ENCODE data around the gene TMBIM1.

TMBIM1 gene

GRCh38 chr2:218307415-218308090 lies 15.2 kb upstream of the TMBIM1 start:
- no peaks in the 10 kb centered on the region for H3K36me3 ChIP-seq (ENCODE audit: control insufficient read depth, insufficient read depth, low read length)
- no peak for TF ChIP-seq CTCF (IDR thresholded peaks at IDR 0.05; ENCODE audit: insufficient read depth, low read length, poor library complexity, severe bottlenecking)
- no peak for DNase-seq (ENCODE audit: extremely low read depth, insufficient read length)
- H3K27me3 ChIP-seq (replicated peaks; ENCODE audit: control insufficient read depth, insufficient read depth, low read length) = no peaks in the 10 kb centered on the region
- H3K4me3 ChIP-seq (replicated peaks; ENCODE audit: low read depth, low read length) = no peak overlapping the region

- TF ChIP-seq CTCF (IDR thresholded peaks at IDR 0.05; ENCODE audit: insufficient read depth, low read length, poor library complexity, severe bottlenecking) = no peak
- H3K4me3 ChIP-seq (replicated peaks; ENCODE audit: low read depth, low read length) = no peak overlapping the region
- DNase-seq (ENCODE audit: extremely low read depth, insufficient read length) = no peak
These were observed 14.0 kb upstream of the TMBIM1 start for GRCh38 chr2:218306184-218306920.

GRCh38 chr2:218305383-218305782 lies 13.1 kb upstream of the TMBIM1 start:
- H3K36me3 ChIP-seq (ENCODE audit: control insufficient read depth, insufficient read depth, low read length) = no peaks in the 10 kb centered on the region
- H3K4me3 ChIP-seq (replicated peaks; ENCODE audit: low read depth, low read length) = no peak overlapping the region
- no peak for TF ChIP-seq CTCF (IDR thresholded peaks at IDR 0.05; ENCODE audit: insufficient read depth, low read length, poor library complexity, severe bottlenecking)

More at GRCh38 chr2:218306184-218306920, 14.0 kb upstream of the TMBIM1 start:
- H3K36me3 ChIP-seq (ENCODE audit: control insufficient read depth, insufficient read depth, low read length) = no peaks in the 10 kb centered on the region
- no peaks in the 10 kb centered on the region for H3K27me3 ChIP-seq (replicated peaks; ENCODE audit: control insufficient read depth, insufficient read depth, low read length)

GRCh38 chr2:218301176-218301819 lies 9.0 kb upstream of the TMBIM1 start:
- Histone ChIP-seq H3K4me3 (replicated peaks; ENCODE audit: low read depth, low read length) (no peak overlapping the region), H3K36me3 (ENCODE audit: control insufficient read depth, insufficient read depth, low read length) (no peaks in the 10 kb centered on the region), H3K27me3 (replicated peaks; ENCODE audit: control insufficient read depth, insufficient read depth, low read length) (no peaks in the 10 kb centered on the region)
- peak; percentile 88 for TF ChIP-seq CTCF (IDR thresholded peaks at IDR 0.05; ENCODE audit: insufficient read depth, low read length, poor library complexity, severe bottlenecking)
- peak; percentile 71 for DNase-seq (ENCODE audit: extremely low read depth, insufficient read length)

More at GRCh38 chr2:218305383-218305782, 13.1 kb upstream of the TMBIM1 start:
- H3K27me3 ChIP-seq (replicated peaks; ENCODE audit: control insufficient read depth, insufficient read depth, low read length) = no peaks in the 10 kb centered on the region
- no peak for DNase-seq (ENCODE audit: extremely low read depth, insufficient read length)

GRCh38 chr2:218300141-218300540 lies 7.8 kb upstream of the TMBIM1 start:
- Histone ChIP-seq H3K27me3 (replicated peaks; ENCODE audit: control insufficient read depth, insufficient read depth, low read length) (no peaks in the 10 kb centered on the region), H3K4me3 (replicated peaks; ENCODE audit: low read depth, low read length) (no peak overlapping the region), H3K36me3 (ENCODE audit: control insufficient read depth, insufficient read depth, low read length) (no peaks in the 10 kb centered on the region)
- TF ChIP-seq CTCF (IDR thresholded peaks at IDR 0.05; ENCODE audit: insufficient read depth, low read length, poor library complexity, severe bottlenecking) = no peak
- no peak for DNase-seq (ENCODE audit: extremely low read depth, insufficient read length)
